ENCODE results near the gene ZNF443. TPM values are rescaled to one million over a fixed set of nuclear protein-coding genes. Genes with fewer than 3 reads are reported as not detected.
"Not testable (repeated sequence)": the region's sequence is repeated elsewhere in the genome, so short reads cannot be mapped to it uniquely, and the experiment has no call there.

ZNF443 gene
- total RNA-seq, 6 experiments from 2014 or later = 1.00 to 3.1 (median 2.8) TPM

DNA sequence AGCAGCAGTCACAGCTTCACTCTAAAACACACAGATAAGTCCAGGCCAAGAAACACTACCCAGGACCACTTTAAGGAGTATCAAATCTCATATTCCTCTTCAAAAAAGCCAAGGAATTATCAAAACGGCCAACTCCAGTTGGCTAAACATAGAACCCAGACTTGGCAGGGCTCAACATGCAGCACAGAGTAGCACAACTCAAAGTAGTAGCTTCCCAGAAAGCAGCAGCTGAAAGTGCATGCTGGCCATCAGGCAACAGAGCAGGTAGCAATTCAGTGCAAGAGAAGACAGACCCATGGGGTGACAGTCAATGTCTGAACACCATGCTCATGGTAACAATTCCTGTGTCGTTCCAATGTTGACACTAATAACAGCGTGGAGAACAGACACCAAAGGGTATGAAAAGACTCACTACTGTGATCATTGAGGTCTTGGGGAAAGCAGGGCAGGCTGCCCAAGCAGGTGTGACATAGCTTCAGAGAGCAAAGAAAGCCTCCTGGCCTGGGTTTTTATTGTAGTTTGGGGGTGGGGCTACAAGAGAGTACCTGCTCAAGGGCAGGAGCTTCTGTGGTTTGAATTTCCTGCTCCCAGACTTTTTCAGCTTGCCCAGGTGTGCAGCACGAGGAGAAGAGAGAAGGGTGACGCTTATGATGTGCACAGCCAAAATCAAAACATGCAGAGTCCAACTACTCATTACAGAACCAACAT lies 37.6 kb upstream of the ZNF443 start:
- Histone ChIP-seq H3K27ac (no peak overlapping the region), H3K9me3 (no peaks in the 10 kb centered on the region), H3K27me3 (no peaks in the 10 kb centered on the region), H3K36me3 (no peaks in the 10 kb centered on the region), H3K4me1 (no peaks in the 10 kb centered on the region), H3K4me3 (no peak overlapping the region)
- DNase-seq (no peak), ATAC-seq (no peak)
- intact Hi-C loops (cut with DNase I) = no loop called here
- TF ChIP-seq POLR2A (IDR thresholded peaks at IDR 0.05) = no peak
- TF ChIP-seq, protein P1, sequence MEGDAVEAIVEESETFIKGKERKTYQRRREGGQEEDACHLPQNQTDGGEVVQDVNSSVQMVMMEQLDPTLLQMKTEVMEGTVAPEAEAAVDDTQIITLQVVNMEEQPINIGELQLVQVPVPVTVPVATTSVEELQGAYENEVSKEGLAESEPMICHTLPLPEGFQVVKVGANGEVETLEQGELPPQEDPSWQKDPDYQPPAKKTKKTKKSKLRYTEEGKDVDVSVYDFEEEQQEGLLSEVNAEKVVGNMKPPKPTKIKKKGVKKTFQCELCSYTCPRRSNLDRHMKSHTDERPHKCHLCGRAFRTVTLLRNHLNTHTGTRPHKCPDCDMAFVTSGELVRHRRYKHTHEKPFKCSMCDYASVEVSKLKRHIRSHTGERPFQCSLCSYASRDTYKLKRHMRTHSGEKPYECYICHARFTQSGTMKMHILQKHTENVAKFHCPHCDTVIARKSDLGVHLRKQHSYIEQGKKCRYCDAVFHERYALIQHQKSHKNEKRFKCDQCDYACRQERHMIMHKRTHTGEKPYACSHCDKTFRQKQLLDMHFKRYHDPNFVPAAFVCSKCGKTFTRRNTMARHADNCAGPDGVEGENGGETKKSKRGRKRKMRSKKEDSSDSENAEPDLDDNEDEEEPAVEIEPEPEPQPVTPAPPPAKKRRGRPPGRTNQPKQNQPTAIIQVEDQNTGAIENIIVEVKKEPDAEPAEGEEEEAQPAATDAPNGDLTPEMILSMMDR (IDR thresholded peaks at IDR 0.05) = no peak
- WGBS (ENCODE audit: insufficient coverage, low coverage, low lambda C conversion rate, missing lambda C conversion rate) = 62% methylated on average over 3 of the region's 5 CpGs

DNA sequence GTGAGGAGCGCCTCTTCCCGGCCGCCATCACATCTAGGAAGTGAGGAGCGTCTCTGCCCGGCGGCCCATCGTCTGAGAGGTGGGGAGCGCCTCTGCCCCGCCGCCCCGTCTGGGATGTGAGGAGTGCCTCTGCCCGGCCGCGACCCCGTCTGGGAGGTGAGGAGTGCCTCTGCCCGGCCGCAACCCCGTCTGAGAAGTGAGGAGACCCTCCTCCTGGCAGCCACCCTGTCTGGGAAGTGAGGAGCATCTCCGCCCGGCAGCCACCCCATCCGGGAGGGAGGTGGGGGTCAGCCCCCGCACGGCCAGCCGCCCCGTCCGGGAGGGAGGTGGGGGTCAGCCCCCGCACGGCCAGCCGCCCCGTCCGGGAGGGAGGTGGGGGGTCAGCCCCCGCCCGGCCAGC lies 26.8 kb upstream of the ZNF443 start:
- no CpG with 5 or more reads among the region's 33 CpGs for WGBS (ENCODE audit: insufficient coverage, low coverage, low lambda C conversion rate, missing lambda C conversion rate)
- DNase-seq; H3K36me3 ChIP-seq; H3K4me3 ChIP-seq; H3K4me1 ChIP-seq; H3K27me3 ChIP-seq; intact Hi-C loops (cut with DNase I); ATAC-seq; H3K27ac ChIP-seq: not testable (repeated sequence)
- peaks cover 0 to 50% (median 12%) of the 10 kb centered on the region in 4 donors for H3K9me3 ChIP-seq

DNA sequence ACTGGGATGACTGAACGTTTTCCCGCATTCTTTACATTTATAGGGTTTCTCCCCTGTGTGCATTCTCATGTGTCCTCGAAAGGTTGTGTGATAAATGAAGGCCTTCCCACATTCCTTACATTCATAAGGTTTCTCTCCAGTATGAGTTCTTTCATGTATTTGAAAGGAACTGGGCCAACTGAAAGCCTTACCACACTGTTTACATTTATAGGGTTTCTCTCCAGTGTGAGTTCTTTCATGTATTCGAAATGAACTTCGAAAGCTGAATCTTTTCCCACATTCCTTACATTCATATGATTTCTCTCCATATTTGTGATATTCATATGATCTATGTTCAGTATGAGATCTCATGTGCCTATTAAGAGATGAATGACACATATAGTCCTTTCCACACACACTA lies 24.4 kb upstream of the ZNF443 start:
- ATAC-seq (no peak), DNase-seq (no peak)
- H3K4me3 ChIP-seq = no peak overlapping the region
- peaks cover 0 to 50% (median 14%) of the 10 kb centered on the region in 4 donors for H3K9me3 ChIP-seq
- H3K36me3 ChIP-seq = peaks cover 0 to 10% (median 0%) of the 10 kb centered on the region in 4 donors
- WGBS (ENCODE audit: insufficient coverage, low coverage, low lambda C conversion rate, missing lambda C conversion rate) = 80% methylated on average over 5 of the region's 5 CpGs
- no peak overlapping the region for H3K27ac ChIP-seq
- intact Hi-C loops (cut with DNase I) = no loop called here
- TF ChIP-seq, protein P1 (IDR thresholded peaks at IDR 0.05) = no peak
- TF ChIP-seq POLR2A (IDR thresholded peaks at IDR 0.05) = no peak
- H3K27me3 ChIP-seq = no peaks in the 10 kb centered on the region
- H3K4me1 ChIP-seq = no peaks in the 10 kb centered on the region

DNA sequence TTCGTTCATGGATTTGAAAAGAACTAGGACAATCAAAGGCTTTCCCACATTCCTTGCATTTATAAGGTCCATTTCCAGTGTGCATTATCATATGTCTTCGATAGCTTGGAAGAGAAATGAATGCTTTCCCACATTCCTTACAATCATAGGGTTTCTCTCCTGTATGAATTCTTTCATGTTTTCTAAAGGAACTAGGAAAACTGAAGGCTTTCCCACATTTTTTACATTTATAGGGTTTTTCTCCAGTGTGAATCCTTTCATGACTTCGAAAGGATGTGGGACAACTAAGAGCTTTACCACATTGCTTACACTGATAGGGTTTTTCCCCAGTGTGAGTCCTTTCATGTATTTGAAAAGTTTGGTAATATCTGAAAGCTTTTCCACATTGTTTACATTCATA lies 23.9 kb upstream of the ZNF443 start:
- Histone ChIP-seq H3K9me3 (peaks cover 0 to 49% (median 14%) of the 10 kb centered on the region in 4 donors), H3K4me1 (no peaks in the 10 kb centered on the region), H3K4me3 (no peak overlapping the region), H3K36me3 (peaks cover 0 to 10% (median 0%) of the 10 kb centered on the region in 4 donors), H3K27me3 (no peaks in the 10 kb centered on the region), H3K27ac (no peak overlapping the region)
- TF ChIP-seq, protein P1 (IDR thresholded peaks at IDR 0.05) = no peak
- TF ChIP-seq POLR2A (IDR thresholded peaks at IDR 0.05) = no peak
- DNase-seq (no peak), ATAC-seq (no peak)
- 93% methylated on average over 3 of the region's 3 CpGs for WGBS (ENCODE audit: insufficient coverage, low coverage, low lambda C conversion rate, missing lambda C conversion rate)
- intact Hi-C loops (cut with DNase I) = no loop called here

DNA sequence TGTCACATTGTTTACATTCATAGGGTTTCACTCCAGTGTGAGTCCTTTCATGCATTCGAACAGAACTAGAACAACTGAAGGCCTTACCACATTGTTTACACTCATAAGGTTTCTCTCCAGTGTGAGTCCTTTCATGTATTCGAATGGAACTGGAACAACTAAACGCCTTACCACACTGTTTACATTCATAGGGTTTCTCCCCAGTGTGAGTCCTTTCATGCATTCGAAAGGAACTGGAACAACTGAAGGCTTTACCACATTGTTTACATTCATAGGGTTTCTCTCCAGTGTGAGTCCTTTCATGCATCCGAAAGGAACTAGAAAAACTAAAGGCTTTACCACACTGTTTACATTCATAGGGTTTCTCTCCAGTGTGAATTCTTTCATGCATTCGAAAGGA lies 23.3 kb upstream of the ZNF443 start:
- H3K4me1 ChIP-seq; H3K36me3 ChIP-seq; intact Hi-C loops (cut with DNase I); H3K27me3 ChIP-seq; ATAC-seq; H3K27ac ChIP-seq; H3K4me3 ChIP-seq; DNase-seq: not testable (repeated sequence)
- 91% methylated on average over 6 of the region's 6 CpGs for WGBS (ENCODE audit: insufficient coverage, low coverage, low lambda C conversion rate, missing lambda C conversion rate)
- H3K9me3 ChIP-seq = peaks cover 0 to 43% (median 14%) of the 10 kb centered on the region in 4 donors
